Suprapubic skin (tissue), 3 donors: ENCODE data around the gene PSPN.
A peak's percentile ranks its signal among the peaks of the same experiment; 100 is the strongest.

Source experiments
- POLR2AphosphoS5 ChIP-seq, 3 donors: sonication (generic); formaldehyde crosslinking; IDR thresholded peaks; one replicate each; pipeline ENCODE4 v1.6.1; 2017; ENCODE audit warnings: antibody characterized with exemption in 3 of 3
- TF ChIP-seq, protein P1 (sequence below), 2 donors: fragments of 200-600 bp in 1 of 2; fragments of 450-650 bp in 1 of 2; sonication (generic) in 1 of 2; IDR thresholded peaks; one replicate each; pipeline ENCODE4 v1.5.1; 2016 to 2019; ENCODE audit warnings: antibody characterized with exemption in 2 of 2, mild to moderate bottlenecking in 1 of 2, moderate library complexity in 1 of 2

DNA sequence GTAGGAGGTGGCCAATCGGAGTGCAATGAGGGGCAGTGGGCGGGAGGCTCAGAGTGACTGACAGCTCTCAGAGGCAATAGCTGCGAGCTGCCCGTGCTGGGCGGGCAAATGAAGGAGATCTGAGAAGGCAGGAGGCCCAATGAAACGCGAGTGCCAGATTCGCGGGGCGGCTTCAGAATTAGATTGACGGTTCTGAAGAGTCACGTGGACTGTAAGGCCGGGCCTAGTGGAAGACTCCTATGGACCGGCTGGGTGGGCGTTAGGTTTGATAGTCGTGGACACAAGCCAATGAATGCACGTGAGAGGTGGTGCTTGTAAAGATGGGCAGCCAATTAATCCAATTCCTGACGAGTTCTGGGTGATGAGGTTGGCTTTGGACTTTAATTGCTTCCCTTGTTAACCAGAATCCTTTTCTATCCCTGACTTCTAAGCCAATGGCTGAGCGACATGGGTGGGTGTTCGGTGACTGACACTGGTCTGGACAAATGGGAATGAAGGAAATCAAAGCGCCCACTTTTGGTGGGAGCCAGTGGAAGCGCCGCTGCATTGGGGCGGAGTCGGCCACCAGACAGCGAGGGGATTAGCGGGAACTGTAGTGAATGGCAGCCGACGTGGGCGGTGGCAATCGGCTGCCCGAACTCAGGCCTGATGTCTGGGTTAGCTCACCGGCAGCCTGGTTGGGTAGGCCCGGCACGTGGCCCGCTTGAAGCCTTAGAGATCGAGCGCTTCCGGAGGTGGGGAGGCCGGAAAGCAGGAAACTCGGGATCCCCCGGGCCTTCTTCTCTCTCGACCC, 49.4 kb upstream of the PSPN start:
- TF ChIP-seq, protein P1, sequence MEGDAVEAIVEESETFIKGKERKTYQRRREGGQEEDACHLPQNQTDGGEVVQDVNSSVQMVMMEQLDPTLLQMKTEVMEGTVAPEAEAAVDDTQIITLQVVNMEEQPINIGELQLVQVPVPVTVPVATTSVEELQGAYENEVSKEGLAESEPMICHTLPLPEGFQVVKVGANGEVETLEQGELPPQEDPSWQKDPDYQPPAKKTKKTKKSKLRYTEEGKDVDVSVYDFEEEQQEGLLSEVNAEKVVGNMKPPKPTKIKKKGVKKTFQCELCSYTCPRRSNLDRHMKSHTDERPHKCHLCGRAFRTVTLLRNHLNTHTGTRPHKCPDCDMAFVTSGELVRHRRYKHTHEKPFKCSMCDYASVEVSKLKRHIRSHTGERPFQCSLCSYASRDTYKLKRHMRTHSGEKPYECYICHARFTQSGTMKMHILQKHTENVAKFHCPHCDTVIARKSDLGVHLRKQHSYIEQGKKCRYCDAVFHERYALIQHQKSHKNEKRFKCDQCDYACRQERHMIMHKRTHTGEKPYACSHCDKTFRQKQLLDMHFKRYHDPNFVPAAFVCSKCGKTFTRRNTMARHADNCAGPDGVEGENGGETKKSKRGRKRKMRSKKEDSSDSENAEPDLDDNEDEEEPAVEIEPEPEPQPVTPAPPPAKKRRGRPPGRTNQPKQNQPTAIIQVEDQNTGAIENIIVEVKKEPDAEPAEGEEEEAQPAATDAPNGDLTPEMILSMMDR (IDR thresholded peaks at IDR 0.05), result no peak
- peak in 2 of 3 donors; percentile 78 to 84 for TF ChIP-seq POLR2AphosphoS5 (IDR thresholded peaks at IDR 0.05)
